Keratinocyte (primary cell): ENCODE measurements around the gene TFIP11. TPM values are rescaled to one million over a fixed set of nuclear protein-coding genes. Genes with fewer than 3 reads are reported as not detected.

Source experiments
- DNase-seq: peaks from one replicate; pipeline ENCODE4 v3.0.0-alpha.2; 2011; ENCODE audit warnings: low read depth, missing footprints, low spot score
- FAIRE-seq: peaks from 2 replicates; lab custom pipeline; 2011; peaks lifted over from hg19 to GRCh38; lab: Jason Lieb, UNC
- H2AFZ ChIP-seq: 2 replicates; pipeline ENCODE4 v1.6.0; 2012; ENCODE audit warnings: low read length, control low read depth, inconsistent platforms; ENCODE audit not compliant: control insufficient read depth
- H3K27ac ChIP-seq: 2 replicates; pipeline ENCODE4 v1.5.1; 2011; ENCODE audit warnings: low read length; ENCODE audit not compliant: control insufficient read depth, insufficient read depth
- H3K27me3 ChIP-seq: 3 replicates; pipeline ENCODE4 v1.6.0; 2011; ENCODE audit warnings: low read length; ENCODE audit not compliant: control insufficient read depth, insufficient read depth; ENCODE audit errors: extremely low read depth
- H3K36me3 ChIP-seq, 2 experiments: 2 replicates in 1 of 2; 3 replicates in 1 of 2; pipeline ENCODE4 v1.5.1; 2011; ENCODE audit warnings: low read length in 2 of 2, mild to moderate bottlenecking in 1 of 2; ENCODE audit not compliant: control insufficient read depth in 2 of 2, insufficient read depth in 2 of 2; ENCODE audit errors: extremely low read depth in 1 of 2
- H3K4me1 ChIP-seq: 3 replicates; pipeline ENCODE4 v1.5.1; 2011; ENCODE audit warnings: low read length; ENCODE audit not compliant: control insufficient read depth, insufficient read depth; ENCODE audit errors: extremely low read depth
- H3K4me2 ChIP-seq: 3 replicates; pipeline ENCODE4 v1.6.0; 2011; ENCODE audit warnings: low read depth, low read length; ENCODE audit not compliant: control insufficient read depth, insufficient read depth; ENCODE audit errors: extremely low read depth
- H3K4me3 ChIP-seq, 3 experiments: fragments of 200-600 bp in 1 of 3; sonication (generic) in 1 of 3; 2 replicates in 2 of 3; 3 replicates in 1 of 3; pipeline ENCODE4 v1.5.1; 2011 to 2016; ENCODE audit warnings: low read length in 3 of 3, mild to moderate bottlenecking in 3 of 3, control low read depth in 2 of 3, inconsistent platforms in 1 of 3, low read depth in 1 of 3, mixed read lengths in 1 of 3, mixed run types in 1 of 3, moderate library complexity in 1 of 3; ENCODE audit not compliant: control insufficient read depth in 2 of 3, insufficient read depth in 2 of 3; ENCODE audit errors: extremely low read depth in 1 of 3
- H3K79me2 ChIP-seq: 2 replicates; pipeline ENCODE4 v1.6.0; 2012; ENCODE audit warnings: low read length; ENCODE audit not compliant: control insufficient read depth, insufficient read depth
- H3K9ac ChIP-seq: 3 replicates; pipeline ENCODE4 v1.6.0; 2011; ENCODE audit warnings: low read length; ENCODE audit not compliant: control insufficient read depth, insufficient read depth; ENCODE audit errors: extremely low read depth
- H3K9me1 ChIP-seq: 3 replicates; pipeline ENCODE4 v1.6.0; 2011; ENCODE audit warnings: low read length; ENCODE audit not compliant: control insufficient read depth, insufficient read depth; ENCODE audit errors: extremely low read depth
- H3K9me3 ChIP-seq: 2 replicates; pipeline ENCODE4 v1.5.1; 2012; ENCODE audit warnings: low read depth, low read length; ENCODE audit not compliant: control insufficient read depth
- H4K20me1 ChIP-seq: 3 replicates; pipeline ENCODE4 v1.6.0; 2011; ENCODE audit warnings: low read length; ENCODE audit not compliant: control insufficient read depth, insufficient read depth; ENCODE audit errors: extremely low read depth
- EZH2 ChIP-seq: IDR thresholded peaks from one replicate; pipeline ENCODE4 v1.6.1; 2012; ENCODE audit warnings: inconsistent platforms, mild to moderate bottlenecking, low read length, moderate library complexity
- dilution Hi-C: fragments of 300-500 bp; cut with MboI; formaldehyde crosslinking; loops from one replicate; pipeline ENCODE4 v1.7.0; 2020; ENCODE audit warnings: low sequenced_read_pairs; ENCODE audit not compliant: extremely low pct_ligation_motif_present
- polyA plus RNA-seq, 5 experiments: library from polyadenylated mRNA; depleted of rRNA in 3 of 5; stranded (reverse) in 3 of 5; stranded (forward) in 1 of 5; unstranded in 1 of 5; fragments of >200 nt; gene quantifications; 1 replicate in 1 of 5; 2 replicates in 3 of 5; 3 replicates in 1 of 5; pipeline versions ENCODE4 v1.2.1 to v1.2.3, GENCODE V29; 2011 to 2012; ENCODE audit warnings: missing spikeins in 2 of 5, low read depth in 1 of 5, low replicate concordance in 1 of 5
- TF ChIP-seq, protein P1 (sequence below), 3 experiments: IDR thresholded peaks in 1 of 3; conservative IDR thresholded peaks in 1 of 3; optimal IDR thresholded peaks in 1 of 3; 2 replicates in 2 of 3; 3 replicates in 1 of 3; pipeline versions ENCODE3 to v1.5.1; 2011; ENCODE audit warnings: low read length in 3 of 3, mild to moderate bottlenecking in 3 of 3, moderate library complexity in 2 of 3, control low read depth in 1 of 3, inconsistent platforms in 1 of 3; ENCODE audit not compliant: insufficient read depth in 2 of 3; ENCODE audit errors: extremely low read depth in 1 of 3

Gene TFIP11
- polyA plus RNA-seq, 1 donor (not counting 4 experiments of a cell fraction or from before 2014, with no cell fraction given) = 30.3 TPM

DNA sequence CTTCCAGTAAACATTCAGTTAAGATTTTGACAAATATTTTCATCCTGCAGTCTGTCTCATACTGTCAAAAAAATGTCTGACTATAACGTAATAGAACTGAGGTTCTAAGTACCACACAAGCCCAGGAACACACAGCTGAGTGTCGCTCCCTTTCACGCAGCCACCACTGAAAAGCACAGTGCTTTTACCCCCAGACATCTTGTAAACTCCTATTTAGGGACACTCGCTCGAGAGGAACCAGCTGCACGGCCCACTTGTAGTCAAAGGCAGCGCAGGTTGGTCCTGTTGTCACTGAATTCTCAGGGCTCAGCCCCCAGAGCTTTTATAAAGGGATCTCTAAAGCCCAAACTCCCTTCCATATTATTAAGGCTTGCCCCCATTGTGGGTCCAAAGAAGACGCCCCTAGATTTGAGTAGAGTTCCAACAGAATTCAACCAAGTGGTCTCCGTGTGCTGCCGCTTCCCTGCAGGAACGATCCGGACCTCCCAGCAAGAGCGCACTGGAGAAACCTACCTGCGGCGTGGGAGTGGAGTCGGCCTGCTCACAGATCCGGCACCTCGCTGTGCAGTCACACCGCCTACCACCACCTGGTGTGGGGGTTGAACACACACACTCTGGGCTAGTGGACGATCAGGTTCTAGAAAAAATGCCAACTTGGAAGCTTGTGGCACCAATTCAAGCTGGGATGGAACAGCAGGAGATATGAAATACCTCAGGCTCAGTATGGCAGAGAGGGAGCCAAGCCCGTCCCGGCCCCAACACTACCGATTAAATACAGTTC is 59.8 kb downstream of the TFIP11 start:
- H3K27ac ChIP-seq = no peak overlapping the region
- H3K9me3 ChIP-seq = no peaks in the 10 kb centered on the region
- peaks cover 15 to 24% of the 10 kb centered on the region in 2 experiments for H3K36me3 ChIP-seq
- no peak overlapping the region for H3K4me2 ChIP-seq
- no peak for FAIRE-seq
- H3K79me2 ChIP-seq = no peaks in the 10 kb centered on the region
- dilution Hi-C loops = loop anchor here (5.0 kb wide), 1 partner anchor 35 kb away; no protein-coding TSS in a partner anchor
- H3K27me3 ChIP-seq = no peaks in the 10 kb centered on the region
- H4K20me1 ChIP-seq = no peaks in the 10 kb centered on the region
- no peak for TF ChIP-seq EZH2
- TF ChIP-seq, protein P1, sequence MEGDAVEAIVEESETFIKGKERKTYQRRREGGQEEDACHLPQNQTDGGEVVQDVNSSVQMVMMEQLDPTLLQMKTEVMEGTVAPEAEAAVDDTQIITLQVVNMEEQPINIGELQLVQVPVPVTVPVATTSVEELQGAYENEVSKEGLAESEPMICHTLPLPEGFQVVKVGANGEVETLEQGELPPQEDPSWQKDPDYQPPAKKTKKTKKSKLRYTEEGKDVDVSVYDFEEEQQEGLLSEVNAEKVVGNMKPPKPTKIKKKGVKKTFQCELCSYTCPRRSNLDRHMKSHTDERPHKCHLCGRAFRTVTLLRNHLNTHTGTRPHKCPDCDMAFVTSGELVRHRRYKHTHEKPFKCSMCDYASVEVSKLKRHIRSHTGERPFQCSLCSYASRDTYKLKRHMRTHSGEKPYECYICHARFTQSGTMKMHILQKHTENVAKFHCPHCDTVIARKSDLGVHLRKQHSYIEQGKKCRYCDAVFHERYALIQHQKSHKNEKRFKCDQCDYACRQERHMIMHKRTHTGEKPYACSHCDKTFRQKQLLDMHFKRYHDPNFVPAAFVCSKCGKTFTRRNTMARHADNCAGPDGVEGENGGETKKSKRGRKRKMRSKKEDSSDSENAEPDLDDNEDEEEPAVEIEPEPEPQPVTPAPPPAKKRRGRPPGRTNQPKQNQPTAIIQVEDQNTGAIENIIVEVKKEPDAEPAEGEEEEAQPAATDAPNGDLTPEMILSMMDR (optimal IDR thresholded peaks at IDR 0.05 in 1 of 3, IDR thresholded peaks at IDR 0.05 in 1 of 3, conservative IDR thresholded peaks at IDR 0.05 in 1 of 3; ENCODE audit: extremely low read depth in 1 of 3, insufficient read depth in 2 of 3, low read length in 3 of 3) = no peak
- H3K9me1 ChIP-seq = no peaks in the 10 kb centered on the region
- no peak overlapping the region for H3K4me3 ChIP-seq
- H3K9ac ChIP-seq = no peak overlapping the region
- H2AFZ ChIP-seq = no peak overlapping the region
- DNase-seq = no peak
- peaks cover 5% of the 10 kb centered on the region for H3K4me1 ChIP-seq

DNA sequence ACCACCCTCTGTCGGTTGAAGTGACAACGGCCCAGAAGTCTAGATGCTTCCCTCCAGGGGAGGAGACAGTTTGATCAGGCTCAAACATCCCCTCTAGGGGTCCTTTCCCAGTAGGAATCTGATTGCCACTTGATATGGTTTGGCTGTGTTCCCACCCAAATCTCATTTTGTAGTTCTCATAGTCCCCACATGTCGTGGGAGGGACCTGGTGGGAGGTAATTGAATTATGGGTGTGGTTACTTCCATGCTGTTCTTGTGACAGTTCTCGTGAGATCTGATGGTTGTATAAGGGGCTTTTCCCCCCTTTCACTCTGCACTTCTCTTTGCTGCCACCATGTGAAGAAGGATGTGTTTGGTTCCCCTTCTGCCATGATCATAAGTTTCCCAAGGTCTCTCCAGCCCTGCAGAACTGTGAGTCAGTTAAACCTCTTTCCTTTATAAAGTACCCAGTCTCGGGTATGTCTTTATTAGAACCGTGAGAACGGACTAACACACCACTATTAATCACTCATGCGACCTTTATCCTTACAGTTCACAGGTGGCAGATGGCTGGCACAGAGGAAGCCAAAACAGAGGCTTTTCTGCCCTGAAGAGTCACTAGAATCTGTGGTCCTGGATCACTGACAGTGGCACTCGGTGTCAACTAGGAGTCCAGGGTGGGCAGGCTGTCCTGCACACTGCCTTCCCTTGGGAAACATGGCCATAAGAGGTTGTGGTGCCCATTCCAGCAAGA is 61.7 kb downstream of the TFIP11 start:
- Histone ChIP-seq H2AFZ (no peak overlapping the region), H3K4me1 (peaks cover 5% of the 10 kb centered on the region), H3K79me2 (no peaks in the 10 kb centered on the region), H3K9ac (no peak overlapping the region), H3K4me3 (no peak overlapping the region), H3K9me1 (no peaks in the 10 kb centered on the region), H3K4me2 (no peak overlapping the region), H4K20me1 (no peaks in the 10 kb centered on the region), H3K36me3 (peaks cover 11 to 20% of the 10 kb centered on the region in 2 experiments), H3K9me3 (no peaks in the 10 kb centered on the region), H3K27me3 (no peaks in the 10 kb centered on the region), H3K27ac (no peak overlapping the region)
- FAIRE-seq = no peak
- TF ChIP-seq, protein P1 (optimal IDR thresholded peaks at IDR 0.05 in 1 of 3, IDR thresholded peaks at IDR 0.05 in 1 of 3, conservative IDR thresholded peaks at IDR 0.05 in 1 of 3; ENCODE audit: extremely low read depth in 1 of 3, insufficient read depth in 2 of 3, low read length in 3 of 3) = no peak
- no peak for TF ChIP-seq EZH2
- DNase-seq = no peak
- dilution Hi-C loops = loop anchor here (5.0 kb wide), 1 partner anchor 33 kb away; no protein-coding TSS in a partner anchor
